Stimulated activated CD8-positive, alpha-beta memory T cell treated with anti-CD3 and anti-CD28 coated beads, Interleukin-12 subunit alpha, Interleukin-12 subunit beta, amount 100 ng/mL, for 1 hour (primary cell): ENCODE data around the gene PTPRN.
A peak's percentile ranks its signal among the peaks of the same experiment; 100 is the strongest.
"Not testable (repeated sequence)": the region's sequence is repeated elsewhere in the genome, so short reads cannot be mapped to it uniquely, and the experiment has no call there.

Experiments
- DNase-seq: peaks from one replicate; pipeline ENCODE4 v3.0.0-alpha.2; 2020; ENCODE audit warnings: low read depth

Gene PTPRN

DNA sequence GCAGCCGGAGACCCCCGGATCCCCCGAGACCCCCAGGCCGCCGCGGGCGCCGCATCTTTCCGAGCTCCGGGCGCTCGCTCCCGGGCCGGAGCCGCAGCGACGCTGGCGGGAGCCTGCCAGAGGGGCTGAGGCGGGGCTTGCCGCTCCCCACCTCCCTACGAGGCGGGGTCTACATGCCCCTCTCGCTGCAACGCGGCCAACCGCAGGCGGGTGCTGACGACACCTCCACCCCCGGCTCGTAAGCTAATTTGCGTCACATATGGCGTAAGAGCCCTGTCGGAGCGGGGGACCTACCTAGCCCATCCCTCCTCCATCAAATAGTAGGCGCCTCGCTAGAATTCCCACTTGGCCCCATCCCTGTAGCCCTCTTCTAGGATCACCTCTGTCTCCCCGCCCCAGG lies at the start of gene PTPRN:
Gene PTPRN, minus strand, starts transcription at position 124 of the 400 bp plus-strand sequence. Its CDS starts 69 bp downstream, at position 55.
- no peak for DNase-seq

- no peak for DNase-seq
Observed at GRCh38 chr2:219358170-219359075, 49.2 kb upstream of the PTPRN start.

DNA sequence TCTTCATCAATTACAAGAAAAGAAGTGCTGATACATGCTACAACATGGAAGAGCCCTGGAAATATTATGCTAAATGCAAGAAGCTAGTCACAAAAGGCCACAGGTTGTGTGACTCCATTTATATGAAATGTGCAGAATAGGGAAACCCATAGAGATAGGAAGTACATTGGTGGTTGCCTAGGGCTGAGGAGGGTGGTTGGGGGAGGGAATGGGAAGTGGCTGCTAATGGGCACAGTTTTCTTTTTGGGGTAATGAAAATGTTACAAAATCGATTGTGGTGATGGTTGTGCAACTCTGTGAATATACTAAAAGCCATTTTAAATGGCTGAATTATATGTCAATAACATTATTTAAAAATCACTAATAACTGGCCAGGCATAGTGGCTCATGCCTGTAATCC lies 47.6 kb upstream of the PTPRN start:
- DNase-seq, result no peak

- no peak for DNase-seq
Observed at GRCh38 chr2:219354582-219354981, 45.4 kb upstream of the PTPRN start.

DNA sequence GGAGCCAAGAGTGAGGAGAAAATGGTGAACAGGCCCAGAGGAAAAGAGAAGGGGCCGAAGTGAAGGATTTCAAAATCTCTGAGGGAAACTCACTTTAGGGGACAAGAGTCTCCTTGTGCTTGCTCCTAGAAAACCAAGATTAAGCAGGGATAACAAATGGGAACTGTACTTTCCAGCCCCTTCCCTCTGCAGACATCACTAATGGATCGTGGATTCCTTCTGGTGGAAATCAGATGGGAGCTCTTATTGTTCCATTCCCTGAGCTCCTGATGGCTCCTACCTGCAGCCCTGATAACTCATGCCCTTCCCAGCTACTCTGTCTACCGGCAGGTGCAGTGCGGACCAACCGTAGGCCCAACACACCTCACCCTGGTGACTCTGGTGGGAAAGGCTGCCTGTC lies 43.9 kb upstream of the PTPRN start:
- DNase-seq, result no peak

- DNase-seq, result peak; percentile 48
Observed at GRCh38 chr2:219352448-219353023, 43.3 kb upstream of the PTPRN start.

DNA sequence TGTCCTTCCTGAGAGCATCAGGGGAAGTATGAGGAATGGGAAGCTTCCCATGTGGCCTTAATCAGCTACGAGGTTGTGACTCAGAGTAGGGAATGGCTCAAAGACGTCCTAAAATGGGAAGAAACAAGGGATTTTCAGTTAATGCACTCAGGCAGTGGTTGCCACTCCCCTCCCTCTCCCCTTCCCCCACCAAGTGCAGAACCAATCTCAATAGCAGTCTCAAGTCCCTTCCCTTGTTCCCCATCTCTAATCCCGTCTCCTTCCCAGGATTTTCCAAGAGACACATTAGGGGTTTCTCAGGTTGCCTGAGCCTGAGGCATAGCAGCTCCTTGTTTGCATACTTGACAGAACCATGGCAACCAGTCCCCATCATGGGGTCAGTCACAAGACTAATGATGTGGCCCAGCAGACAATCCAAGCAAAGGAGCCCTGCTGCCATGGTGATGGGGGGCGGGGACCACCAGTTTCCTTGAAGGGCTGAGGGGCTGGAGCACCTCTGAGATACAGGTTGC lies 41.6 kb upstream of the PTPRN start:
- DNase-seq, result no peak

DNA sequence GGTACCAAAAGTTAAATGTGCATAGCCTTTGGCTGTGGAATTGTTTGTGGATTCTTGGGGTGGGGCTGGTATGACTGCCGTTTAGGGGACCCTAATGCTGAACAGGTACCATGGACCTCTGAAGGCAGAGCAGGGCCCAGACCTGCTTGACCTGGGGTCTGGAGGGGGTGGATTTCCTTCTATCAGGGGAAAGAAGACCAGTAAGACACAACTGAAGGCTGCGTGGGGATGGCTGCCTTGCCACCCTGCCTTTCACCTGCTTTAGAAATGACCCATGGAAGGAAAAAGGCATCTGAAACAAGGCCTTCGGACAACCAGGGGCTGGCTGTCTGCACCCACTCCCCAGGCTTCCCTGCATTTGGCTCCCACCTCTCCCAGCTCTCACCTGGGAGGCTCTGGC lies 41.0 kb upstream of the PTPRN start:
- DNase-seq, result no peak

- DNase-seq, result no peak
Observed at GRCh38 chr2:219344751-219345430, 35.7 kb upstream of the PTPRN start.

GRCh38 chr2:219335373-219335786 lies 26.2 kb upstream of the PTPRN start:
- DNase-seq, result no peak

DNA sequence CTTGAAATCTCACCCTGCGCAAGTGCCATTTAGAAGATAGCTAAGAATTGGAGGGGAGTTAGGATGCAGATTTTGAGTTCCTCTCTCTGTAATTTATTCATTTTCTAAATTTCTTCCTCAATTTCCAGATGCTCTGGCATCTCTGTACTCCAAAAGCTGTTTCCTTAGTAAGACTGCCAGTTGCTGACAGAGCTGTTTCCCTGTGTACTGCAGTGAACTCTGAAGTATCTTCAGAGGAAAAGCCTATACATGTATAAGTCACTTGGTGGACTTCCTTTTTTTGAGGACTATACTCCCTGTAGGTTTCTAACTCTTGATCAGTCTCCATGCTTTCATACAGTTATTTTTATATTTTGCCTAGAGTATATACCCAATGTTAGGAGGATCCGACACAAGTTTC lies 24.9 kb upstream of the PTPRN start:
- DNase-seq, result no peak

- no peak for DNase-seq
Observed at GRCh38 chr2:219332542-219332941, 23.3 kb upstream of the PTPRN start, which contains the start of gene RESP18. RESP18 (minus strand) TSS chr2:219332744.

DNA sequence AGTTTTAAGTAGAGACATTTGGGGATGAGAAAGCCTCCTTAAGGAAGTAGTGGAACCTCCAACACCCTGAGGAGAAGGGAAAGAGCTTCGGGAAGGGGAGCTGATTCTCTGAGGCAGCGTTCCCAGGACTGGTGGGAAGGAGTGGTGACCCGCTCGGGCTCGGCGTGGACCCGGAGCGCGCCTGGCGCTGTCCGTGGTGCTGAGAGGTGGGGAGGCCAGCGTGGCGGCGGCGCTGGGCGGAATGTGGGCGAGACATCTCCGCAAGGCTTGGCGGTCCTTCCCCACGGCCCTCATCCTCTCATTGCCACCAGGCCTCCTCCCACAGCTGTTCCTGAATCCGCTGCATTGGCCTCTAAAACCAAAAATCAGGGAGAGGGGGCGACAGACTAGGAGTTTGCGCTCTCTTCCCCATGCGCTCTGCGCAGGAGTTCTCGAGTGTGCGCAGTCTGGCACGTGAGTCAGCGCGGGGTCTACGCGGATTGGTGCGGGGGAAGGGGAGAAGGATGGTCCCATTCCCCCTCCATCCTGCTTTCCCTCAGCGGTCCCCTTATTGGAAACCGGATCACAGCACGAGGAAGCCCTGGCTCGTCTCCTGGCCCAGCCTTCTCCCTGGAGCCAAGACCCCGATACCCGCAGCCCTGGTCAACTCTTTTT lies 22.5 kb upstream of the PTPRN start:
- no peak for DNase-seq

DNA sequence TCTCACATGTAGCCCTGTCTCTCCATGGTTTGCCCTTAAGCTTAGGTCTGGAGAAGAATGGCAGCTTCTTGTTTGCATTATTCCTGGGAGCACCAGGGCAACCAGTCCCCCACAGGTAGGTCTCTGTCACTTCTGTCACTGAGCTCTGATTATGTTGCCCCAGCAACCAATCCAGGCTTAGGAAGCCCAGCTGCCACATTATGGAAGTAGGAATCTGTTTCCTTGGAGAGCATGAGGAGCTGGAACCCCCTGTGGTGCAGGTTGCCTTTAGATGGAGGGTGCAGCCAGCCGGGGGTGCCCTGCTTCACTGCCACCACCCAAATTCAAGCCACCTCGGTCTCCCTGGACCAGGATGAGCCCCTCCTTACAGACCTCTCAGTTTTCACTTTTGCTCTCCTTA lies 18.5 kb upstream of the PTPRN start:
- no peak for DNase-seq

DNA sequence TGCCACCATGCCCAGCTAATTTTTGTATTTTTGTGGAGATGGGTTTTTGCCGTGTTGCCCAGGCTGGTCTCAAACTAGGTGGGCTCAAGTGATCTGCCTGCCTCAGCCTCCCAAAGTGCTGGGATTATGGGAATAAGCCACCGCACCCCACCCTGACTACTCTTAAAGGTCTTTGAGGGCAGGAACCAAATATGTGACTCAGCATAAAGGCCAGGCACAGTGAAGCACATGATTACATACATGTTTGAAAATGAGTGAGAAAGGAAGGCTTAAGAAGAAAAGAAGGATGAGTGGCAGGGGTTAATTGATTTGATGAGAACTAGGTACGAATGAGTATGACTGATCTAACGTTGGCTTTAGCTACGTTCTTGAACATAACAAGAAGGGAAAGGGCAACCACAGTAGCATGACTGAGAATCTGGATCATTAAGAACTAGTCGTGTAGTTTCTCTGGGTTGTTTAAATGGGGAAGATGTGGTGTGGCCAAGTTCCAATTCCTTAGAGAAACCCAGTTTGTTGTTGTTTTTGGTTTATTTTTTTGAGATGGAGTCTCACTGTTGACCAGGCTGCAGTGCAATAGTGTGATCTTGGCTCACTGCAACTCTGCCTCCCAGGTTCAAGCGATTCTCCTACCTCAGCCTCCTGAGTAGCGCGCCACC lies 16.6 kb upstream of the PTPRN start:
- DNase-seq, result no peak

GRCh38 chr2:219325136-219325535 lies 15.9 kb upstream of the PTPRN start:
- no peak for DNase-seq

- DNase-seq, result no peak
Observed at GRCh38 chr2:219323434-219323833, 14.2 kb upstream of the PTPRN start.

DNA sequence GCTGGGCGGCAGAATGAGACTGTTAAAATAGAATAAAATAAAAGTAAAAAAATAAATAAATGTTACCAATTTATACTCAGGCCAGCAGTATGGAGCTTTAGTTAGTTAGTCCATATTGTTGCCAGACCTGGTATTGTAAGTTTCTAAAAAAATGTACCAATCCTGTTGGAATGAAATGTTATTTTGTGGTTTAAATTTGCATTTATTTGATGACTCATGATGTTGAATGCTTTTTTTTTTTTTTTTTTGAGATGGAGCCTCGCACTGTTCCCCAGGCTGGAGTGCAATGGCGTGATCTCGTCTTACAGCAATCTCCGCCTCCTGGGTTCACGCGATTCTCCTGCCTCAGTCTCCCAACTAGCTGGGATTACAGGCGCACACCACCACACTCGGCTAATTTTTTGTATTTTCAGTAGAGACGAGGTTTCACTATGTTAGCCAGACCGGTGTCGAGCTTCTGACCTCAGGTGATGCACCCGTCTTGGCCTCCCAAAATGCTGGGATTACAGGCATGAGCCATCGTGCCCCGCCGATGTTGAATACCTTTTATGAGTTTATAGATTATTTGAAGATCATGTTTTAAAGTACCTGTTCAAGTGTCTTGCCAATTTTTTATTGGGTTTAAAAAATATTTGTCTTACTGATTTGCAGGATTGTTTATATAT lies 5.7 kb upstream of the PTPRN start:
- no peak for DNase-seq

DNA sequence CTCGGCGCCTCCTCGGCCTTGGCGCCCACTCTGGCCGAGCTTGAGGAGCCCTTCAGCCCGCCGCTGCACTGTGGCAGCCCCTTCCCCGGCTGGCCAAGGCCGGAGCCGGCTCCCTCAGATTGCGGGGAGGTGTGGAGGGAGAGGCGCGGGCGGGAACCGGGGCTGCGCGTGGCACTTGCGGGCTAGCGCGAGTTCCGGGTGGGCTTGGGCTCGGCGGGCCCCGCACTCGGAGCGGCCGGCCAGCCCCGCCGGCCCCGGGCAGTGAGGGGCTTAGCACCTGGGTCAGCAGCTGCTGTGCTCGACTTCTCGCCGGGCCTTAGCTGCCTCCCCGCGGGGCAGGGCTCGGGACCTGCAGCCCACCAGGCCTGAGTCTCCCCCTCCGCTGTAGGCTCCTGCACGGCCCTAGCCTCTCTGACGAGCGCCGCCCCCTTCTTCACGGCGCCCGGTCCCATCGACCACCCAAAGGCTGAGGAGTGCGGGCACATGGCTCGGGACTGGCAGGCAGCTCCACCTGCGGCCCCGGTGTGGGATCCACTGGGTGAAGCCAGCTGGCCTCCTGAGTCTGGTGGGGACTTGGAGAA lies 3.6 kb upstream of the PTPRN start:
- DNase-seq, result not testable (repeated sequence)
